Ascending aorta (tissue), 2 donors: ENCODE results near the gene VSNL1. TPM values are rescaled to one million over a fixed set of nuclear protein-coding genes. Genes with fewer than 3 reads are reported as not detected.
"Not testable (repeated sequence)": the region's sequence is repeated elsewhere in the genome, so short reads cannot be mapped to it uniquely, and the experiment has no call there.

ENCODE experiments used
- DNase-seq, 2 donors: peaks; one replicate each; pipeline ENCODE4 v3.0.0-alpha.2; 2019; ENCODE audit warnings: low spot score in 2 of 2
- H3K27ac ChIP-seq, 2 donors: fragments of 200-600 bp; sonication (generic); one replicate each; pipeline ENCODE4 v1.5.1; 2016 to 2017; ENCODE audit warnings: mild to moderate bottlenecking in 1 of 2
- H3K27me3 ChIP-seq: fragments of 200-600 bp; sonication (generic); one replicate; pipeline ENCODE4 v1.5.1; 2017
- H3K36me3 ChIP-seq, 2 donors: fragments of 200-600 bp; sonication (generic); one replicate each; pipeline ENCODE4 v1.5.1; 2016
- H3K4me1 ChIP-seq, 2 donors: fragments of 200-600 bp; sonication (generic); one replicate each; pipeline ENCODE4 v1.5.1; 2016 to 2017; ENCODE audit warnings: mild to moderate bottlenecking in 1 of 2
- H3K4me3 ChIP-seq, 2 donors: fragments of 200-600 bp; sonication (generic); one replicate each; pipeline ENCODE4 v1.5.1; 2016 to 2017; ENCODE audit warnings: mild to moderate bottlenecking in 1 of 2
- H3K9me3 ChIP-seq, 2 donors: fragments of 200-600 bp; sonication (generic); one replicate each; pipeline ENCODE4 v1.5.1; 2016
- CTCF ChIP-seq, 3 experiments: fragments of 200-600 bp in 2 of 3; fragments of 450-650 bp in 1 of 3; sonication (generic) in 2 of 3; IDR thresholded peaks; one replicate each; pipeline ENCODE4 v1.5.1; 2016 to 2019; ENCODE audit warnings: antibody characterized with exemption in 3 of 3, mild to moderate bottlenecking in 1 of 3, moderate library complexity in 1 of 3
- intact Hi-C: fragments of 100-400 bp; cut with DNase I; formaldehyde crosslinking; loops from one replicate; pipeline ENCODE4 v1.15.1; 2023
- total RNA-seq: library from RNA; depleted of rRNA; stranded (reverse); fragments of >200 nt; gene quantifications from one replicate; pipeline ENCODE4 v1.1.0, GENCODE V29; 2016

Gene VSNL1
- total RNA-seq, 1 donor from 2014 or later, result not detected

- H3K27ac ChIP-seq, result no peak overlapping the region
- H3K27me3 ChIP-seq, result no peaks in the 10 kb centered on the region
- no peaks in the 10 kb centered on the region for H3K4me1 ChIP-seq
- intact Hi-C loops, result no loop called here
- DNase-seq, result no peak
- no peak for TF ChIP-seq CTCF (IDR thresholded peaks at IDR 0.05)
- no peak overlapping the region for H3K4me3 ChIP-seq
- H3K36me3 ChIP-seq, result no peaks in the 10 kb centered on the region
- no peaks in the 10 kb centered on the region for H3K9me3 ChIP-seq
These were observed 7.2 kb downstream of the VSNL1 start for GRCh38 chr2:17547737-17548136.

GRCh38 chr2:17550907-17551306, 10.4 kb downstream of the VSNL1 start:
- Histone ChIP-seq H3K4me3 (no peak overlapping the region), H3K36me3 (no peaks in the 10 kb centered on the region), H3K9me3 (no peaks in the 10 kb centered on the region), H3K27ac (no peak overlapping the region), H3K4me1 (no peaks in the 10 kb centered on the region), H3K27me3 (no peaks in the 10 kb centered on the region)
- DNase-seq, result no peak
- TF ChIP-seq CTCF (IDR thresholded peaks at IDR 0.05), result no peak
- intact Hi-C loops, result no loop called here

- Histone ChIP-seq H3K4me1 (no peaks in the 10 kb centered on the region), H3K27ac (no peak overlapping the region), H3K36me3 (no peaks in the 10 kb centered on the region), H3K9me3 (no peaks in the 10 kb centered on the region), H3K27me3 (no peaks in the 10 kb centered on the region), H3K4me3 (no peak overlapping the region)
- no peak for TF ChIP-seq CTCF (IDR thresholded peaks at IDR 0.05)
- no peak for DNase-seq
- intact Hi-C loops, result no loop called here
These were observed 14.7 kb downstream of the VSNL1 start for GRCh38 chr2:17555150-17555549.

GRCh38 chr2:17557596-17557995, 17.1 kb downstream of the VSNL1 start:
- Histone ChIP-seq H3K27me3 (no peaks in the 10 kb centered on the region), H3K9me3 (no peaks in the 10 kb centered on the region), H3K4me1 (no peaks in the 10 kb centered on the region), H3K27ac (no peak overlapping the region), H3K4me3 (no peak overlapping the region), H3K36me3 (no peaks in the 10 kb centered on the region)
- intact Hi-C loops, result no loop called here
- TF ChIP-seq CTCF (IDR thresholded peaks at IDR 0.05), result no peak
- DNase-seq, result no peak

- intact Hi-C loops, result no loop called here
- H3K27me3 ChIP-seq, result no peaks in the 10 kb centered on the region
- no peak overlapping the region for H3K4me3 ChIP-seq
- no peak for TF ChIP-seq CTCF (IDR thresholded peaks at IDR 0.05)
- no peaks in the 10 kb centered on the region for H3K9me3 ChIP-seq
- DNase-seq, result no peak
- no peak overlapping the region for H3K27ac ChIP-seq
- H3K4me1 ChIP-seq, result no peaks in the 10 kb centered on the region
- H3K36me3 ChIP-seq, result no peaks in the 10 kb centered on the region
These were observed 17.6 kb downstream of the VSNL1 start for GRCh38 chr2:17558053-17558452.

- no peak overlapping the region for H3K4me3 ChIP-seq
- no peak overlapping the region for H3K27ac ChIP-seq
- H3K9me3 ChIP-seq, result no peaks in the 10 kb centered on the region
- no peaks in the 10 kb centered on the region for H3K27me3 ChIP-seq
- no peak for TF ChIP-seq CTCF (IDR thresholded peaks at IDR 0.05)
- no peaks in the 10 kb centered on the region for H3K36me3 ChIP-seq
- DNase-seq, result no peak
- H3K4me1 ChIP-seq, result no peaks in the 10 kb centered on the region
- intact Hi-C loops, result no loop called here
These were observed 18.4 kb downstream of the VSNL1 start for GRCh38 chr2:17558878-17559277.

GRCh38 chr2:17565726-17566125, 25.2 kb downstream of the VSNL1 start:
- H3K27me3 ChIP-seq, H3K9me3 ChIP-seq, H3K27ac ChIP-seq, H3K36me3 ChIP-seq, H3K4me3 ChIP-seq, H3K4me1 ChIP-seq, DNase-seq, intact Hi-C loops: not testable (repeated sequence)
